ENCODE measurements around the gene IL17REL.

- TF ChIP-seq CTCF (IDR thresholded peaks at IDR 0.05) (peak in 1 of 4 experiments; percentile 9), POLR2AphosphoS5 (IDR thresholded peaks at IDR 0.05) (no peak)
Measured at GRCh38 chr22:50012211-50013181, at the start of gene IL17REL.
